SU-DHL-6 (cell line): Measurements from ENCODE around the gene KCNIP4.

Experiments used
- H2AFZ ChIP-seq: fragments of 200-600 bp; sonication (generic); 2 replicates; pipeline ENCODE4 v1.6.1; 2014; ENCODE audit warnings: low read depth, mild to moderate bottlenecking, moderate library complexity, mixed read lengths, antibody characterized with exemption, low read length; ENCODE audit not compliant: severe bottlenecking
- H3F3A ChIP-seq: fragments of 200-600 bp; shearing (Covaris generic); 2 replicates; pipeline ENCODE4 v1.6.0; 2016; ENCODE audit warnings: antibody characterized with exemption, mild to moderate bottlenecking; ENCODE audit not compliant: insufficient read depth
- H3K27ac ChIP-seq: fragments of 200-600 bp; sonication (generic); 2 replicates; pipeline ENCODE4 v1.5.1; 2016; ENCODE audit warnings: low read depth, mild to moderate bottlenecking, low read length, moderate library complexity, mixed read lengths
- H3K27me3 ChIP-seq: fragments of 200-600 bp; sonication (generic), shearing (Covaris generic); 2 replicates; pipeline ENCODE4 v1.6.0; 2014; ENCODE audit warnings: mild to moderate bottlenecking, low read length
- H3K36me3 ChIP-seq: fragments of 200-600 bp; sonication (generic); 2 replicates; pipeline ENCODE4 v1.6.1; 2014; ENCODE audit warnings: mild to moderate bottlenecking, low read length, mixed read lengths
- H3K4me2 ChIP-seq: fragments of 300-600, 200-600 bp; shearing (Covaris generic), sonication (generic); 2 replicates; pipeline ENCODE4 v1.6.0; 2014; ENCODE audit warnings: low read length, low read depth, mild to moderate bottlenecking; ENCODE audit not compliant: poor library complexity, severe bottlenecking
- H3K4me3 ChIP-seq: fragments of 200-600 bp; sonication (generic); 2 replicates; pipeline ENCODE4 v1.5.1; 2014; ENCODE audit warnings: antibody characterized with exemption, low read length, mild to moderate bottlenecking, mixed read lengths; ENCODE audit not compliant: insufficient read depth, poor library complexity, severe bottlenecking
- H3K79me2 ChIP-seq: fragments of 200-600 bp; sonication (generic); 2 replicates; pipeline ENCODE4 v1.6.1; 2014; ENCODE audit warnings: mild to moderate bottlenecking, low read length, moderate library complexity; ENCODE audit not compliant: insufficient read depth
- H3K9ac ChIP-seq: fragments of 200-600 bp; sonication (generic); 2 replicates; pipeline ENCODE4 v1.7.0; 2014; ENCODE audit warnings: mild to moderate bottlenecking, low read length
- H3K9me2 ChIP-seq: fragments of 200-600 bp; sonication (generic); replicated peaks from 2 replicates; pipeline ENCODE4 v1.6.1; 2014; ENCODE audit warnings: low read length; ENCODE audit not compliant: insufficient read depth
- H3K9me3 ChIP-seq: fragments of 200-600 bp; sonication (generic); 2 replicates; pipeline ENCODE4 v1.6.1; 2014; ENCODE audit warnings: low read length, mixed read lengths; ENCODE audit not compliant: insufficient read depth
- H4K20me1 ChIP-seq: fragments of 200-600 bp; sonication (generic); 2 replicates; pipeline ENCODE4 v1.6.1; 2014; ENCODE audit warnings: low read depth, mild to moderate bottlenecking, antibody characterized with exemption, low read length, moderate library complexity, mixed read lengths
- CTCF ChIP-seq: fragments of 200-600 bp; sonication (generic); IDR thresholded peaks from one replicate; pipeline ENCODE4 v1.5.1; 2017; ENCODE audit warnings: antibody characterized with exemption, mild to moderate bottlenecking, low read length, moderate library complexity; ENCODE audit not compliant: insufficient read depth, poor library complexity, severe bottlenecking
- EZH2phosphoT487 ChIP-seq: fragments of 200-600 bp; sonication (generic), shearing (Covaris generic); conservative IDR thresholded peaks from 2 replicates; pipeline ENCODE4 v1.6.1; 2018; ENCODE audit warnings: mild to moderate bottlenecking, antibody characterized with exemption, low read length, moderate library complexity, mixed read lengths

The KCNIP4 gene

GRCh38 chr4:20711335-20711734 is 1237.2 kb downstream of the KCNIP4 start:
- Histone ChIP-seq H3K36me3 (peaks cover 16% of the 10 kb centered on the region; the same call in 1 of the 2 replicates), H3K27me3 (no peaks in the 10 kb centered on the region), H3K4me3 (no peak overlapping the region), H2AFZ (no peak overlapping the region), H3K9me3 (no peaks in the 10 kb centered on the region), H3K4me2 (no peak overlapping the region), H3K9ac (no peak overlapping the region), H3K9me2 (no peaks in the 10 kb centered on the region), H4K20me1 (no peaks in the 10 kb centered on the region), H3F3A (no peaks in the 10 kb centered on the region), H3K27ac (no peak overlapping the region), H3K79me2 (no peaks in the 10 kb centered on the region)
- TF ChIP-seq EZH2phosphoT487 (no peak), CTCF (no peak)

- no peaks in the 10 kb centered on the region for H3K9me3 ChIP-seq
- peaks cover 15% of the 10 kb centered on the region for H3K79me2 ChIP-seq
- H4K20me1 ChIP-seq: no peaks in the 10 kb centered on the region
- TF ChIP-seq CTCF (no peak), EZH2phosphoT487 (no peak)
- no peaks in the 10 kb centered on the region for H3K36me3 ChIP-seq
- 0 out of 2 replicates have a peak, but pooled peaks cover 4% of the 10 kb centered on the region for H3F3A ChIP-seq
- H3K4me3 ChIP-seq: peak within 1 kb of the TSS; percentile 79
- peak within 1 kb of the TSS; percentile 98 for H2AFZ ChIP-seq
- no peaks in the 10 kb centered on the region for H3K27me3 ChIP-seq
- H3K27ac ChIP-seq: peak within 1 kb of the TSS; percentile 24; the same call in 1 of the 2 replicates
- H3K9ac ChIP-seq: peak within 1 kb of the TSS; percentile 65
- no peaks in the 10 kb centered on the region for H3K9me2 ChIP-seq
- H3K4me2 ChIP-seq: peak within 1 kb of the TSS; percentile 98
Observed at GRCh38 chr4:20700007-20700761, 1248.4 kb downstream of the KCNIP4 start, which contains the start of gene PACRGL. Gene PACRGL (plus strand): TSS chr4:20700458. CDS start chr4:20704482, 4,024 bp downstream.

GRCh38 chr4:20698820-20699219 is 1249.8 kb downstream of the KCNIP4 start:
- no peaks in the 10 kb centered on the region for H4K20me1 ChIP-seq
- H3K4me2 ChIP-seq: no peak overlapping the region
- no peaks in the 10 kb centered on the region for H3K9me2 ChIP-seq
- no peak overlapping the region for H3K9ac ChIP-seq
- no peaks in the 10 kb centered on the region for H3K27me3 ChIP-seq
- H3K9me3 ChIP-seq: no peaks in the 10 kb centered on the region
- peak overlapping the region; percentile 98 for H2AFZ ChIP-seq
- H3K36me3 ChIP-seq: no peaks in the 10 kb centered on the region
- no peak overlapping the region for H3K27ac ChIP-seq
- H3K79me2 ChIP-seq: peaks cover 15% of the 10 kb centered on the region
- TF ChIP-seq EZH2phosphoT487 (no peak), CTCF (no peak)
- H3K4me3 ChIP-seq: no peak overlapping the region
- 0 out of 2 replicates have a peak, but pooled peaks cover 4% of the 10 kb centered on the region for H3F3A ChIP-seq
